ENCODE results near the gene TRAF3. TPM values are rescaled to one million over a fixed set of nuclear protein-coding genes. Genes with fewer than 3 reads are reported as not detected.

TRAF3 gene
- polyA plus RNA-seq, 1 of the 3 experiments (the other 2 are of a cell fraction) = 17.9 TPM

DNA sequence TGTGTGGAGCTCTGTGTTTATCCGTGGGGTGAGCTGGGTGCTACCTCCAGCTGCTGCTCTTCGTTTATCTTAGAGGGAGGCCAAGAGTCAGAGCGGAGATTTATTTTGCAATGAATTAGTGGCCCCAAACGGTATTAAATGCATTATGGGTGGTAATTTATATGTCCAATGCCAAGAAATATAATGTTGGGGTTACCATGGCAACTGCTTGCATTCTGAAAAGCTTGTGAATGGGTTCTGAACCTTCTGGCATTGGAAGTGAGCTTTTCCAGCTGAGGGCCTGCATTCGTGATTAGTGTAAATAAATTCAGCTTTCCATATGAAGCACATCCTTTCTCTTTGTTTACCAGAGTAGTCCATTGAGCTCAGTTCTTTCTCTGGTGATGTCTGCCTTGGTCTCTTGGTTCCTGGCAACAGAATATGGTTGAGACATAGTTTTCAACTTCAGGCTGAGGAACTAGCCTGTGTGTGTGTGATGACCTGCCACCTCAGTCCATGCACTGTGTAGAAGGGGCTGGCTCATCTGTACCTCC lies 51.8 kb downstream of the TRAF3 start (continued):
- TF ChIP-seq, protein P1, sequence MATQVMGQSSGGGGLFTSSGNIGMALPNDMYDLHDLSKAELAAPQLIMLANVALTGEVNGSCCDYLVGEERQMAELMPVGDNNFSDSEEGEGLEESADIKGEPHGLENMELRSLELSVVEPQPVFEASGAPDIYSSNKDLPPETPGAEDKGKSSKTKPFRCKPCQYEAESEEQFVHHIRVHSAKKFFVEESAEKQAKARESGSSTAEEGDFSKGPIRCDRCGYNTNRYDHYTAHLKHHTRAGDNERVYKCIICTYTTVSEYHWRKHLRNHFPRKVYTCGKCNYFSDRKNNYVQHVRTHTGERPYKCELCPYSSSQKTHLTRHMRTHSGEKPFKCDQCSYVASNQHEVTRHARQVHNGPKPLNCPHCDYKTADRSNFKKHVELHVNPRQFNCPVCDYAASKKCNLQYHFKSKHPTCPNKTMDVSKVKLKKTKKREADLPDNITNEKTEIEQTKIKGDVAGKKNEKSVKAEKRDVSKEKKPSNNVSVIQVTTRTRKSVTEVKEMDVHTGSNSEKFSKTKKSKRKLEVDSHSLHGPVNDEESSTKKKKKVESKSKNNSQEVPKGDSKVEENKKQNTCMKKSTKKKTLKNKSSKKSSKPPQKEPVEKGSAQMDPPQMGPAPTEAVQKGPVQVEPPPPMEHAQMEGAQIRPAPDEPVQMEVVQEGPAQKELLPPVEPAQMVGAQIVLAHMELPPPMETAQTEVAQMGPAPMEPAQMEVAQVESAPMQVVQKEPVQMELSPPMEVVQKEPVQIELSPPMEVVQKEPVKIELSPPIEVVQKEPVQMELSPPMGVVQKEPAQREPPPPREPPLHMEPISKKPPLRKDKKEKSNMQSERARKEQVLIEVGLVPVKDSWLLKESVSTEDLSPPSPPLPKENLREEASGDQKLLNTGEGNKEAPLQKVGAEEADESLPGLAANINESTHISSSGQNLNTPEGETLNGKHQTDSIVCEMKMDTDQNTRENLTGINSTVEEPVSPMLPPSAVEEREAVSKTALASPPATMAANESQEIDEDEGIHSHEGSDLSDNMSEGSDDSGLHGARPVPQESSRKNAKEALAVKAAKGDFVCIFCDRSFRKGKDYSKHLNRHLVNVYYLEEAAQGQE (IDR thresholded peaks at IDR 0.05; ENCODE audit: low read depth, low read length) = no peak
- no peak for TF ChIP-seq POLR2AphosphoS5 (IDR thresholded peaks at IDR 0.05; ENCODE audit: low read depth, low read length)
- TF ChIP-seq TCF12 (IDR thresholded peaks at IDR 0.05) = no peak
- TF ChIP-seq FOXJ3 (CRISPR knock-in tag; IDR thresholded peaks at IDR 0.05) = no peak
- TF ChIP-seq JUND (IDR thresholded peaks at IDR 0.05) = no peak

DNA sequence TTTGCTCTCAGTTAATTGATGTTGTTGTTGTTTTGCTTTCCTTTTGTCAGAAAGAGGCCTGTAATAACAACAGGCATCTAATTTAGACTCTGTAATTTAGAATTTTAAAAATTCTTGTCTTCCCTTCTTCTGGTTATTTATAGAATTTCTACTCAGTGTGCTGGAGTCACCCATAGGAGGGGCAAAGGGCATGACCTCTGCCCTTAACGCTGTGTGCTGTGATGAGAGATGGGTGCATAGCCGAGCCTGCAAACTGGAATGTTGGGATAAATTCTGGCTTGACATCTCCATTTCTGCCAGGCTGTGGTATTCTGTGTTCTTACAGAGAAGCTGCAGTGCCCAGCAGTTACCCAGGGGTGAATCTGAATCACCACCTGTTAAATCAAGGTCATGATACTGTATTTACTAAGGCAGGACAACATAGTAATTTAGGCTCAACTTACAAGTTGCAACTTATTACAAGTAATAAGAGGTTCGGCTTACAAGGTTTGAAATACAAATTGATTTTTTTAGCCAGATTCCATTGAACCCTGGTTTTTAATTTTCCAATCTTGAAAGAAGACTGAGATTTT lies 53.3 kb downstream of the TRAF3 start:
- 93% methylated on average over 3 of the region's 3 CpGs for WGBS (ENCODE audit: low lambda C conversion rate)
- Histone ChIP-seq H4K20me1 (ENCODE audit: insufficient read depth) (peaks cover 39% of the 10 kb centered on the region), H3K4me2 (no peak overlapping the region), H3K27ac (ENCODE audit: low read depth in 2 of 2, low read length in 1 of 2) (no peak overlapping the region), H3K27me3 (ENCODE audit: insufficient read depth) (no peaks in the 10 kb centered on the region), H3F3A (replicated peaks; ENCODE audit: insufficient read depth) (peaks cover 6% of the 10 kb centered on the region), H3K9ac (no peak overlapping the region), H3K4me1 (ENCODE audit: control insufficient read depth in 1 of 2, insufficient read depth in 2 of 2, low read depth in 1 of 2, low read length in 1 of 2) (peaks cover 3 to 21% of the 10 kb centered on the region in 2 experiments; a peak in 3 of 4 replicates), H3K79me2 (ENCODE audit: insufficient read depth) (peaks cover 77% of the 10 kb centered on the region), H3K36me3 (replicated peaks in 1 of 2; ENCODE audit: control insufficient read depth in 1 of 2, insufficient read depth in 2 of 2, low read length in 1 of 2) (peaks cover 2 to 3% of the 10 kb centered on the region in 2 experiments), H3K9me3 (no peaks in the 10 kb centered on the region), H3K4me3 (ENCODE audit: low read depth in 2 of 2, low read length in 1 of 2) (no peak overlapping the region), H3K9me2 (no peaks in the 10 kb centered on the region), H2AFZ (ENCODE audit: low read depth) (no peak overlapping the region)
- POLR2A ChIA-PET = no interaction called here
- CTCF ChIA-PET = interaction anchor here (1.5 kb wide), 1 partner anchor 136 kb away, joined by 5 read pairs; no protein-coding TSS in a partner anchor
- DNase-seq = no peak
- no peak for TF ChIP-seq FOSL2 (IDR thresholded peaks at IDR 0.05; ENCODE audit: borderline replicate concordance, low read depth)
- TF ChIP-seq EZH2phosphoT487 (IDR thresholded peaks at IDR 0.05; ENCODE audit: borderline replicate concordance, low read depth) = no peak
- TF ChIP-seq JUND (IDR thresholded peaks at IDR 0.05) = no peak
- TF ChIP-seq, protein P2, sequence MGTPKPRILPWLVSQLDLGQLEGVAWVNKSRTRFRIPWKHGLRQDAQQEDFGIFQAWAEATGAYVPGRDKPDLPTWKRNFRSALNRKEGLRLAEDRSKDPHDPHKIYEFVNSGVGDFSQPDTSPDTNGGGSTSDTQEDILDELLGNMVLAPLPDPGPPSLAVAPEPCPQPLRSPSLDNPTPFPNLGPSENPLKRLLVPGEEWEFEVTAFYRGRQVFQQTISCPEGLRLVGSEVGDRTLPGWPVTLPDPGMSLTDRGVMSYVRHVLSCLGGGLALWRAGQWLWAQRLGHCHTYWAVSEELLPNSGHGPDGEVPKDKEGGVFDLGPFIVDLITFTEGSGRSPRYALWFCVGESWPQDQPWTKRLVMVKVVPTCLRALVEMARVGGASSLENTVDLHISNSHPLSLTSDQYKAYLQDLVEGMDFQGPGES (IDR thresholded peaks at IDR 0.05; ENCODE audit: low read depth, low read length) = no peak
- no peak for TF ChIP-seq NFIC (IDR thresholded peaks at IDR 0.05; ENCODE audit: borderline replicate concordance)
- TF ChIP-seq RXRA (IDR thresholded peaks at IDR 0.05; ENCODE audit: borderline replicate concordance, low read depth) = no peak
- TF ChIP-seq SIN3A (IDR thresholded peaks at IDR 0.05; ENCODE audit: borderline replicate concordance, low read depth, low read length) = no peak
- TF ChIP-seq, protein P3, sequence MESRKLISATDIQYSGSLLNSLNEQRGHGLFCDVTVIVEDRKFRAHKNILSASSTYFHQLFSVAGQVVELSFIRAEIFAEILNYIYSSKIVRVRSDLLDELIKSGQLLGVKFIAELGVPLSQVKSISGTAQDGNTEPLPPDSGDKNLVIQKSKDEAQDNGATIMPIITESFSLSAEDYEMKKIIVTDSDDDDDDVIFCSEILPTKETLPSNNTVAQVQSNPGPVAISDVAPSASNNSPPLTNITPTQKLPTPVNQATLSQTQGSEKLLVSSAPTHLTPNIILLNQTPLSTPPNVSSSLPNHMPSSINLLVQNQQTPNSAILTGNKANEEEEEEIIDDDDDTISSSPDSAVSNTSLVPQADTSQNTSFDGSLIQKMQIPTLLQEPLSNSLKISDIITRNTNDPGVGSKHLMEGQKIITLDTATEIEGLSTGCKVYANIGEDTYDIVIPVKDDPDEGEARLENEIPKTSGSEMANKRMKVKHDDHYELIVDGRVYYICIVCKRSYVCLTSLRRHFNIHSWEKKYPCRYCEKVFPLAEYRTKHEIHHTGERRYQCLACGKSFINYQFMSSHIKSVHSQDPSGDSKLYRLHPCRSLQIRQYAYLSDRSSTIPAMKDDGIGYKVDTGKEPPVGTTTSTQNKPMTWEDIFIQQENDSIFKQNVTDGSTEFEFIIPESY (IDR thresholded peaks at IDR 0.05; ENCODE audit: borderline replicate concordance, low read depth) = no peak
- TF ChIP-seq RCOR1 (IDR thresholded peaks at IDR 0.05; ENCODE audit: low read length) = no peak
- TF ChIP-seq, protein P4, sequence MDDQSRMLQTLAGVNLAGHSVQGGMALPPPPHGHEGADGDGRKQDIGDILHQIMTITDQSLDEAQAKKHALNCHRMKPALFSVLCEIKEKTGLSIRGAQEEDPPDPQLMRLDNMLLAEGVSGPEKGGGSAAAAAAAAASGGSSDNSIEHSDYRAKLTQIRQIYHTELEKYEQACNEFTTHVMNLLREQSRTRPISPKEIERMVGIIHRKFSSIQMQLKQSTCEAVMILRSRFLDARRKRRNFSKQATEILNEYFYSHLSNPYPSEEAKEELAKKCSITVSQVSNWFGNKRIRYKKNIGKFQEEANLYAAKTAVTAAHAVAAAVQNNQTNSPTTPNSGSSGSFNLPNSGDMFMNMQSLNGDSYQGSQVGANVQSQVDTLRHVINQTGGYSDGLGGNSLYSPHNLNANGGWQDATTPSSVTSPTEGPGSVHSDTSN (IDR thresholded peaks at IDR 0.05) = no peak
- TF ChIP-seq SMC3 (IDR thresholded peaks at IDR 0.05; ENCODE audit: low read depth, low read length) = no peak
- TF ChIP-seq, protein P1 (IDR thresholded peaks at IDR 0.05; ENCODE audit: low read depth, low read length) = no peak
- no peak for TF ChIP-seq NRF1 (IDR thresholded peaks at IDR 0.05; ENCODE audit: low read depth, low read length)
- no peak for TF ChIP-seq TEAD4 (IDR thresholded peaks at IDR 0.05; ENCODE audit: borderline replicate concordance, insufficient read depth)

Data from SK-N-SH (cell line).